ENCODE measurements around the gene GSTT2. TPM values are rescaled to one million over a fixed set of nuclear protein-coding genes. Genes with fewer than 3 reads are reported as not detected.
A peak's percentile ranks its signal among the peaks of the same experiment; 100 is the strongest.
"Not testable (repeated sequence)": the region's sequence is repeated elsewhere in the genome, so short reads cannot be mapped to it uniquely, and the experiment has no call there.

The GSTT2 gene
- total RNA-seq, 1 donor from 2014 or later: not detected

- ATAC-seq; DNase-seq (ENCODE audit: low spot score): not testable (repeated sequence)
Observed at GRCh38 chr22:23971927-23972326, 8.0 kb upstream of the GSTT2 start.

- DNase-seq (ENCODE audit: low spot score): not testable (repeated sequence)
- ATAC-seq: peak; percentile 90
Observed at GRCh38 chr22:23974345-23974744, 5.6 kb upstream of the GSTT2 start, which contains the start of gene DDT. TSS of gene DDT (minus strand) at chr22:23974441. CDS start at chr22:23974414, 27 bp downstream.

GRCh38 chr22:23974836-23975352 is 5.0 kb upstream of the GSTT2 start:
- DNase-seq (ENCODE audit: low spot score): not testable (repeated sequence)
- ATAC-seq: peak; percentile 63

- not testable (repeated sequence) for ATAC-seq; DNase-seq (ENCODE audit: low spot score)
Observed at GRCh38 chr22:23977304-23977703, 2.6 kb upstream of the GSTT2 start.

- not testable (repeated sequence) for DNase-seq (ENCODE audit: low spot score); ATAC-seq
Observed at GRCh38 chr22:23980567-23980966, 633 bp downstream of the GSTT2 start.

GRCh38 chr22:23984430-23984829 is 4.5 kb downstream of the GSTT2 start:
- ATAC-seq: no peak
- no peak for DNase-seq (ENCODE audit: low spot score)

- DNase-seq (ENCODE audit: low spot score); ATAC-seq: not testable (repeated sequence)
Observed at GRCh38 chr22:23986089-23986488, 6.2 kb downstream of the GSTT2 start.

GRCh38 chr22:23986538-23987178 is 6.7 kb downstream of the GSTT2 start:
- ATAC-seq; DNase-seq (ENCODE audit: low spot score): not testable (repeated sequence)

GRCh38 chr22:23989583-23990244 is 9.8 kb downstream of the GSTT2 start:
- not testable (repeated sequence) for ATAC-seq; DNase-seq (ENCODE audit: low spot score)

- ATAC-seq: not testable (repeated sequence)
Observed at GRCh38 chr22:23993080-23993479, 13.1 kb downstream of the GSTT2 start.

GRCh38 chr22:23993581-23994177 is 13.7 kb downstream of the GSTT2 start:
- not testable (repeated sequence) for ATAC-seq; DNase-seq (ENCODE audit: low spot score)

More at GRCh38 chr22:23993080-23993479, 13.1 kb downstream of the GSTT2 start:
- DNase-seq (ENCODE audit: low spot score): not testable (repeated sequence)

GRCh38 chr22:23997092-23997491 is 17.2 kb downstream of the GSTT2 start:
- DNase-seq (ENCODE audit: low spot score): no peak
- ATAC-seq: peak; percentile 66

- not testable (repeated sequence) for DNase-seq (ENCODE audit: low spot score); ATAC-seq
Observed at GRCh38 chr22:23999779-24000178, 19.8 kb downstream of the GSTT2 start.

GRCh38 chr22:24001314-24001713 is 21.4 kb downstream of the GSTT2 start:
- no peak for DNase-seq (ENCODE audit: low spot score)
- no peak for ATAC-seq

- DNase-seq (ENCODE audit: low spot score) (no peak), ATAC-seq (no peak)
Observed at GRCh38 chr22:24002272-24002671, 22.3 kb downstream of the GSTT2 start.

- DNase-seq (ENCODE audit: low spot score): no peak
- ATAC-seq: no peak
Observed at GRCh38 chr22:24002851-24003250, 22.9 kb downstream of the GSTT2 start.

- DNase-seq (ENCODE audit: low spot score): no peak
- no peak for ATAC-seq
Observed at GRCh38 chr22:24003887-24004286, 24.0 kb downstream of the GSTT2 start.

- ATAC-seq (peak; percentile 40), DNase-seq (ENCODE audit: low spot score) (no peak)
Observed at GRCh38 chr22:24005201-24005600, 25.3 kb downstream of the GSTT2 start, which contains the start of gene GSTT4. TSS of gene GSTT4 (minus strand) at chr22:24005453. CDS start at chr22:24005356, 97 bp downstream.

- DNase-seq (ENCODE audit: low spot score) (no peak), ATAC-seq (no peak)
Observed at GRCh38 chr22:24006207-24006913, 26.4 kb downstream of the GSTT2 start.

- ATAC-seq: no peak
- DNase-seq (ENCODE audit: low spot score): no peak
Observed at GRCh38 chr22:24006914-24007214, 26.9 kb downstream of the GSTT2 start.

Measured in left lobe of liver (tissue), 2 donors.